Loucy (cell line): Measurements from ENCODE around the gene ZNF79.

Experiments
- H2AFZ ChIP-seq: fragments of 200-600 bp; sonication (generic); 2 replicates; pipeline ENCODE4 v1.6.0; 2016; ENCODE audit warnings: antibody characterized with exemption, mild to moderate bottlenecking, low read length, moderate library complexity
- H3F3A ChIP-seq: fragments of 200-600 bp; 2 replicates; pipeline ENCODE4 v1.6.0; 2016; ENCODE audit warnings: antibody characterized with exemption, low read depth, mild to moderate bottlenecking
- H3K27me3 ChIP-seq: fragments of 200-600 bp; sonication (generic); 2 replicates; pipeline ENCODE4 v1.6.1; 2014; ENCODE audit warnings: low read length, mild to moderate bottlenecking; ENCODE audit not compliant: insufficient read depth, poor library complexity, severe bottlenecking
- H3K36me3 ChIP-seq: fragments of 200-600 bp; sonication (generic); 2 replicates; pipeline ENCODE4 v1.6.1; 2016; ENCODE audit warnings: low read length; ENCODE audit not compliant: insufficient read depth
- H3K4me1 ChIP-seq: fragments of 200-600 bp; sonication (generic); 2 replicates; pipeline ENCODE4 v1.5.1; 2014; ENCODE audit warnings: low read length, mild to moderate bottlenecking; ENCODE audit not compliant: insufficient read depth, poor library complexity, severe bottlenecking
- H3K4me2 ChIP-seq: fragments of 200-600 bp; sonication (generic); 2 replicates; pipeline ENCODE4 v1.6.0; 2014; ENCODE audit warnings: antibody characterized with exemption, low read length, low read depth, mild to moderate bottlenecking; ENCODE audit not compliant: poor library complexity, severe bottlenecking
- H3K4me3 ChIP-seq: fragments of 200-600 bp; sonication (generic); 2 replicates; pipeline ENCODE4 v1.5.1; 2014; ENCODE audit warnings: low read length, mild to moderate bottlenecking, mixed read lengths; ENCODE audit not compliant: poor library complexity, severe bottlenecking
- H3K79me2 ChIP-seq: fragments of 200-600 bp; sonication (generic); 2 replicates; pipeline ENCODE4 v1.6.1; 2014; ENCODE audit warnings: low read length; ENCODE audit not compliant: insufficient read depth
- H3K9ac ChIP-seq: fragments of 200-600 bp; sonication (generic); 2 replicates; pipeline ENCODE4 v1.6.0; 2014; ENCODE audit warnings: mild to moderate bottlenecking, low read depth, low read length, moderate library complexity; ENCODE audit not compliant: poor library complexity, severe bottlenecking
- H3K9me2 ChIP-seq: fragments of 200-600 bp; sonication (generic); replicated peaks from 2 replicates; pipeline ENCODE4 v1.6.1; 2016; ENCODE audit warnings: low read depth, low read length, mixed read lengths
- H3K9me3 ChIP-seq: fragments of 200-600 bp; sonication (generic); 2 replicates; pipeline ENCODE4 v1.6.1; 2014; ENCODE audit warnings: mild to moderate bottlenecking, antibody characterized with exemption, low read length, low read depth; ENCODE audit not compliant: insufficient read depth
- H4K20me1 ChIP-seq: fragments of 200-600 bp; sonication (generic); 2 replicates; pipeline ENCODE4 v1.6.0; 2014; ENCODE audit warnings: antibody characterized with exemption, low read length, mild to moderate bottlenecking; ENCODE audit not compliant: insufficient read depth, poor library complexity, severe bottlenecking
- CTCF ChIP-seq: fragments of 200-600 bp; sonication (generic); conservative IDR thresholded peaks from 2 replicates; pipeline ENCODE4 v1.5.1; 2014; ENCODE audit warnings: mild to moderate bottlenecking, antibody characterized with exemption, low read length
- EZH2phosphoT487 ChIP-seq: fragments of 200-600 bp; IDR thresholded peaks from 2 replicates; pipeline ENCODE4 v1.6.1; 2018; ENCODE audit warnings: antibody characterized with exemption, mild to moderate bottlenecking, moderate library complexity, borderline replicate concordance

The ZNF79 gene

DNA sequence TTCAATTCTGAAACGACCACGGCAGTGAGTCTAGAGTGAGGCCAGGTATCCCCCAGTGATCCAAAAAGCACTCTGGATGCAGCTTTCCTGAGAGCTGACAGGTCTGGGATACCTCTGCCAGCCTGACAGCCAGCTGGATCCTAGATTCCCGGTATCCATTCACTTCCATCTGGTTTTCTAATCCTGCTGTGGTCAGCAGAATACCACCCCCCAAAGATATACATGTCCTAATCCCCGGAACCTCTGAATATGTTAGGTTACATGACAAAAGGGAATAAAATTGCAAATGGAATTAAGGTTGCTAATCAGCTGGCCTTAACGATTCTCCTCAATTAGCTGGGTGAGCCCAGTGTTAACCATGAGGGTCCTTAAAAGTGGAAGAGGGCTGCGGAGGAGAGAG lies 1.4 kb upstream of the ZNF79 start:
- Histone ChIP-seq H3K79me2 (peaks cover 46% of the 10 kb centered on the region), H3K4me3 (peak overlapping the region; percentile 90), H3F3A (no peaks in the 10 kb centered on the region), H4K20me1 (peaks cover 8% of the 10 kb centered on the region), H3K9me3 (no peaks in the 10 kb centered on the region), H3K4me2 (peak overlapping the region; percentile 98), H3K9ac (peak overlapping the region; percentile 95), H3K27me3 (no peaks in the 10 kb centered on the region), H3K4me1 (peaks cover 21% of the 10 kb centered on the region), H3K36me3 (no peaks in the 10 kb centered on the region), H2AFZ (no peak overlapping the region), H3K9me2 (no peaks in the 10 kb centered on the region)
- no peak for TF ChIP-seq EZH2phosphoT487
- TF ChIP-seq CTCF, result no peak

DNA sequence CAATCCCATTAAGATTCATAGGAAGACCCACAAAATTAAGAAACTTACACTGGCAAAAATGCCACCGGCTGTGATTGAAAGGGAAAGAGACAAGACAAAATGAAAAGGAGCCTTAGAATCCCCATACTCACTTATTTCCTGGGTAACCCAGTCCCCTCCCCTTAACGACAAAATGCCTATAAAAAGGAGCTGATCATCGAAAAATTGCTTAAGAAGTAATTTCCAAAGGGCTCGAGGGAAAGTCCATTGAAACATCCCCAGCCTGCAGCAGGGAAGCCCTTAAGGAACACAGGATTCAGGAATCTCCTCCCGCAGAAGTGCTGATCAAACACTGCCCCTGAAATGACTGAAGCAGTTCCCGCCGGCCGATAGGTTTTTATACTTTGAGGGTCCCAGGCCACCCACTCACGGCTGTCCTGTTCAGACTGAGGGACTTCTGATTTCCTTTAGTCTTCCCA lies 677 bp upstream of the ZNF79 start:
- peaks cover 8% of the 10 kb centered on the region for H4K20me1 ChIP-seq
- H3K4me2 ChIP-seq, result peak overlapping the region; percentile 98
- H3K9me3 ChIP-seq, result no peaks in the 10 kb centered on the region
- H3K4me1 ChIP-seq, result peaks cover 21% of the 10 kb centered on the region
- H3K36me3 ChIP-seq, result no peaks in the 10 kb centered on the region
- H2AFZ ChIP-seq, result peak overlapping the region; percentile 94
- H3K4me3 ChIP-seq, result peak overlapping the region; percentile 90
- H3K9me2 ChIP-seq, result no peaks in the 10 kb centered on the region
- TF ChIP-seq CTCF, result no peak
- TF ChIP-seq EZH2phosphoT487, result no peak
- peak overlapping the region; percentile 95 for H3K9ac ChIP-seq
- H3F3A ChIP-seq, result no peaks in the 10 kb centered on the region
- H3K79me2 ChIP-seq, result peaks cover 49% of the 10 kb centered on the region
- no peaks in the 10 kb centered on the region for H3K27me3 ChIP-seq

DNA sequence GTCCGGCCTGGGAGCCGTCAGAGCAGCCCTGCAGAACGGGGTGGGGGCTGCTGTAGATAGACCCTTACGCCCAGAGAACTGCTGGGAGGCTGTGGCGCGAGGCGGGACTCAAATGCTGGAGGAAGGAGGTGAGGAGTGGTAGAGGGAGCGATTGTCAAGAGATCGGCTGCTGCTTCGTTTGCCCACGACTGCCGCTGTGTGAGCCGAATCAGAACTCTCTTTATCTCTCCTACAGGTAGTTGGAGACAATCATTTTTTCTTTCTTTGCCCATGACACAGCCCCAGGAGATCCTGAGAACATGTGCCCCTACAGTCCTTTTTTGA lies 456 bp downstream of the ZNF79 start:
- H3K79me2 ChIP-seq, result peaks cover 49% of the 10 kb centered on the region

More for the DNA sequence above, 456 bp downstream of the ZNF79 start:
- H3K4me3 ChIP-seq, result peak overlapping the region; percentile 90
- peak overlapping the region; percentile 98 for H3K4me2 ChIP-seq
- peak overlapping the region; percentile 94; the same call in 1 of the 2 replicates for H2AFZ ChIP-seq
- TF ChIP-seq CTCF (no peak), EZH2phosphoT487 (no peak)
- H3K9ac ChIP-seq, result peak overlapping the region; percentile 95
- no peaks in the 10 kb centered on the region for H3K27me3 ChIP-seq
- H3K9me3 ChIP-seq, result no peaks in the 10 kb centered on the region
- H3K4me1 ChIP-seq, result peaks cover 21% of the 10 kb centered on the region
- H3F3A ChIP-seq, result no peaks in the 10 kb centered on the region
- no peaks in the 10 kb centered on the region; the same call in 1 of the 2 replicates for H3K36me3 ChIP-seq
- no peaks in the 10 kb centered on the region for H3K9me2 ChIP-seq
- peaks cover 8% of the 10 kb centered on the region for H4K20me1 ChIP-seq
